ENCODE measurements around the gene RFNG. TPM values are rescaled to one million over a fixed set of nuclear protein-coding genes. Genes with fewer than 3 reads are reported as not detected.
A peak's percentile ranks its signal among the peaks of the same experiment; 100 is the strongest.

The RFNG gene
- total and polyA plus RNA-seq, 8 donors = 18.2 to 59.1 (median 29.6) TPM

GRCh38 chr17:82000803-82001570, 50.6 kb downstream of the RFNG start:
- intact Hi-C loops (cut with DNase I) = no loop called here
- TF ChIP-seq, protein P1, sequence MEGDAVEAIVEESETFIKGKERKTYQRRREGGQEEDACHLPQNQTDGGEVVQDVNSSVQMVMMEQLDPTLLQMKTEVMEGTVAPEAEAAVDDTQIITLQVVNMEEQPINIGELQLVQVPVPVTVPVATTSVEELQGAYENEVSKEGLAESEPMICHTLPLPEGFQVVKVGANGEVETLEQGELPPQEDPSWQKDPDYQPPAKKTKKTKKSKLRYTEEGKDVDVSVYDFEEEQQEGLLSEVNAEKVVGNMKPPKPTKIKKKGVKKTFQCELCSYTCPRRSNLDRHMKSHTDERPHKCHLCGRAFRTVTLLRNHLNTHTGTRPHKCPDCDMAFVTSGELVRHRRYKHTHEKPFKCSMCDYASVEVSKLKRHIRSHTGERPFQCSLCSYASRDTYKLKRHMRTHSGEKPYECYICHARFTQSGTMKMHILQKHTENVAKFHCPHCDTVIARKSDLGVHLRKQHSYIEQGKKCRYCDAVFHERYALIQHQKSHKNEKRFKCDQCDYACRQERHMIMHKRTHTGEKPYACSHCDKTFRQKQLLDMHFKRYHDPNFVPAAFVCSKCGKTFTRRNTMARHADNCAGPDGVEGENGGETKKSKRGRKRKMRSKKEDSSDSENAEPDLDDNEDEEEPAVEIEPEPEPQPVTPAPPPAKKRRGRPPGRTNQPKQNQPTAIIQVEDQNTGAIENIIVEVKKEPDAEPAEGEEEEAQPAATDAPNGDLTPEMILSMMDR (IDR thresholded peaks at IDR 0.05) = no peak
- peak in 2 of 6 donors; percentile 28 to 69 for DNase-seq
- FAIRE-seq = no peak
- 83 to 85% methylated on average over 32 of the region's 32 CpGs for WGBS, 2 donors
- no peaks in the 10 kb centered on the region for H3K4me1 ChIP-seq
- H3K4me3 ChIP-seq = no peak overlapping the region
- H3K27me3 ChIP-seq = no peaks in the 10 kb centered on the region
- ATAC-seq = no peak
- no peaks in the 10 kb centered on the region for H3K36me3 ChIP-seq
- no peak overlapping the region for H3K27ac ChIP-seq
- no peaks in the 10 kb centered on the region for H3K9me3 ChIP-seq

GRCh38 chr17:81999976-82000802, 51.4 kb downstream of the RFNG start:
- Histone ChIP-seq H3K27ac (no peak overlapping the region), H3K36me3 (no peaks in the 10 kb centered on the region), H3K27me3 (no peaks in the 10 kb centered on the region), H3K9me3 (no peaks in the 10 kb centered on the region), H3K4me3 (no peak overlapping the region), H3K4me1 (no peaks in the 10 kb centered on the region)
- TF ChIP-seq, protein P1 (IDR thresholded peaks at IDR 0.05) = no peak
- peak in 2 of 6 donors; percentile 27 to 72 for DNase-seq
- no peak for ATAC-seq
- intact Hi-C loops (cut with DNase I) = no loop called here
- 81 to 86% methylated on average over 36 of the region's 36 CpGs for WGBS, 2 donors
- no peak for FAIRE-seq

GRCh38 chr17:81999587-81999975, 52.0 kb downstream of the RFNG start:
- H3K27ac ChIP-seq = no peak overlapping the region
- no peak overlapping the region for H3K4me3 ChIP-seq
- TF ChIP-seq, protein P1 (IDR thresholded peaks at IDR 0.05) = no peak
- H3K27me3 ChIP-seq = no peaks in the 10 kb centered on the region
- H3K9me3 ChIP-seq = no peaks in the 10 kb centered on the region
- intact Hi-C loops (cut with DNase I) = no loop called here
- FAIRE-seq = no peak
- 90 to 92% methylated on average over 12 of the region's 12 CpGs for WGBS, 2 donors
- no peak for ATAC-seq
- DNase-seq = no peak
- no peaks in the 10 kb centered on the region for H3K4me1 ChIP-seq
- no peaks in the 10 kb centered on the region for H3K36me3 ChIP-seq

DNA sequence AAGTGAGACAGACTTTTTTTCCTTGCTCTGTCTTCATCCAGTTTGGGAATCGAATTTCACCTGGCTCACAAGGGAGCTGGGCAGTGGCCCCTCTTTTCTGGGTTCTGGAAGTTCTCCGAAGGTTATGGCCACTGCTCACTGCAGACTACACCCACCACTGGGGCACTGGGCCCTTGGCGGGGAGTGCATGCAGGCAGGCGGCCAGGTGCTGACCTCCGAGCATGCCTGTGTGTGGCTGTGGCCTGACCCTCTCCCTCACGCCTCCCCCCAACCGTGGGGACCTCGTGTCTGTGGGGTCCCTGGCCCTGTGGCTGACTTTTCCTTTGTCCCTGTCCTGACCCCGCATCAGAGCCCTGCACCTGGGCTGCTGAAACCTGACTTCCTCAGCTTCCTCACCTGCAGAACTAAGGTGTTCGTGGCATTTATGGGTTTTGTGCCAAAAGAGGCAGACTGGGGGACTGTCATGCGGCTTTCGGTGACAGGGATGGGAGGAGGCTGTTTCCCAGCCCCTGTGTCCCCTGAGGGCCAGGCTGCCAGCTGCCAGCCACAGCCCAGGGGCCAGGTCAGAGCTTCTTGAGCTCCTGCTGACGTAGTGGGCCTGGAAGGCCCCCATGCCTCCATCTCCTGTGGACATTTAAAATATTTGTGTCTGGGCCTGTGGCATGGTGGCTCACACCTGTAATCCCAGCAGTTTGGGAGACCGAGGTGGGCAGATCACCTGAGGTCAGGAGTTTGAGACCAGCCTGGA, 52.7 kb downstream of the RFNG start:
- no peaks in the 10 kb centered on the region for H3K27me3 ChIP-seq
- FAIRE-seq (no peak), DNase-seq (no peak), ATAC-seq (no peak)
- TF ChIP-seq, protein P1 (IDR thresholded peaks at IDR 0.05) = no peak
- H3K9me3 ChIP-seq = no peaks in the 10 kb centered on the region
- no peaks in the 10 kb centered on the region for H3K4me1 ChIP-seq
- intact Hi-C loops (cut with DNase I) = no loop called here
- H3K27ac ChIP-seq = no peak overlapping the region
- no peaks in the 10 kb centered on the region for H3K36me3 ChIP-seq
- no peak overlapping the region for H3K4me3 ChIP-seq
- WGBS, 2 donors = 89 to 94% methylated on average over 14 of the region's 14 CpGs

Data from pancreas (tissue), 10 donors.